HG03095 (cell line): ENCODE measurements around the gene GRB10.
A peak's percentile ranks its signal among the peaks of the same experiment; 100 is the strongest.

Experiments used
- ATAC-seq: cut with Tn5 transposase; IDR thresholded peaks from one replicate; pipeline ENCODE4 v1.9.1; 2021; ENCODE audit warnings: moderate library complexity; ENCODE audit not compliant: unreplicated experiment

Gene GRB10

DNA sequence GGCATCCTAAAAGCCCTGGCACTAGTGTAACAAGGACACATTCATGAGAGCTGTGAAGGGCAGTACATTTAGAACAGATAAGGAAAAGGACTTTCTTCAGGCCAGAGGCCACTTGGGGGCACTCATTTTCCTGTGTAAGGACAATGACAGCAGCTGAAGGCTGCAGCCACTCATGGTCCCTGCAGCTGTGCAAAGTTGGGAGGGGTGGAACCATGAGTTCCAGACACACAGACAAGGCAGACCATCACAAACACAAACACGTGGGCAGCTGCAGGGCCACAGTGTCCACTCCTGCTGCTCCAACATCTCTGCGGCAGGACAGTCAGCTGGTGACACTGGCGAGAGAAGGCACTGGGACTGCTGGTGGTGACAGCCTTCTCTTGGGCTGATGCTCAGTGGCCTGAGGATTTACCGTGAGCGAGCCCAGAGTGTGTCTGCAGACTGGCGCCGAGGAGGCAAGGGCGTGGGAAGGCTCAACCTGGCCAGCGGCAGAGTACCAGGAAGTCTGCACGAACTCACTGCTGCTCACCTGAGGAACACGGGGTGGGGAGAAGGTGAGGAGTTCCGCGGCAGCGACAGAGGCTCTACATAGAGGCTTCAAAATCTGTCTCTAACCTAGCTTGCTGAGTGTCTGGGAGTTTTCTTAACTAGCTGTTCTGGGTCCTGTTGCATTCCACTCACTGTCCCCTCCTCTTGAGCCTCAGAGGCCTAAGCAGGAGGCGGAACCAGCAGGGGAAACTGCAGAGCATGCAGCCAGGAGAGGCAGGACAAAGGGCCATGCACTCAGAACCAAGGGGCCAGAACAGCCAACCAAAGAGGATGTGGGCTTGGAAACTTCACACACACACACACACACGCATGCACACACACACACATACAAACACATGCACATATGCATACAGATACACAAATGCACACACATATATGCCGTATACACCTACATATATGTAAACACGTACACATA is 141.0 kb downstream of the GRB10 start:
- ATAC-seq = no peak

DNA sequence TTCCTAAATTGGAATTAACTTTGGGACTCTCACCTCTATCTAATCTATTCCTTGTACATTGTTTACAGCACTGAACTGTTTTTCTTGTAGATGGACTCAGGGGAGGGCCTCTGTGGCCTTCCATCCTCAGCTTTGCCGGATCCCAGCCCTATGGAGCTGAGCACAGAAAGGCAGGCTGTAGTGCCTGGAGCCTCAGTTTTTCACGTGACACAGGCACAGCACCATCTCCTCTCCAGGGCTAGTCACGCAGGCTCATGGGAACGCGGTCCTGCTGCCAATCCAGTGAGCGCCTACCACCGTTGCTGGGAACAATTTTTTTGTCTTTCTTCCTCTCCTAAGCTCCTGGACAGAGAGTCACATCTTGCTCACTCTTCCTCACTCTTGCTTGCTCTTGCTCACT is 141.9 kb downstream of the GRB10 start:
- no peak for ATAC-seq

DNA sequence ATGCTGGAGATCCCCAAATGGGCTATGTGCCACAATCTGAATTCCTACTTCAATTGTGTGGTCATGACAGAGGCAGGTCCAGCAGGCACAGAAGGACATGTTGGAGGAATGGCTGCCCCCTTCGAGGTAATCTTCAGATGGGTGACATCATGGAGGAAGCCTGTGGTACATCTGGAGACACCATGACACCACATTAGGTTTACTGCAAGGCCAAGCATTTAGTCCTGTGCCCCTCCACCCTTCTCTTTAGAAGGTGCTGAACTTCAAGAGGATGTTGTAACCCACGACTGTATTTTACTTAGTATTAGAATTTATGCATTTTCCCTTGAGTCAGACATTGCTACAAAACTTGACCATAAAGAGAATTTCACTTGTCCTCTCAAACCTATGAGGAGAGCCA is 142.4 kb downstream of the GRB10 start:
- no peak for ATAC-seq

DNA sequence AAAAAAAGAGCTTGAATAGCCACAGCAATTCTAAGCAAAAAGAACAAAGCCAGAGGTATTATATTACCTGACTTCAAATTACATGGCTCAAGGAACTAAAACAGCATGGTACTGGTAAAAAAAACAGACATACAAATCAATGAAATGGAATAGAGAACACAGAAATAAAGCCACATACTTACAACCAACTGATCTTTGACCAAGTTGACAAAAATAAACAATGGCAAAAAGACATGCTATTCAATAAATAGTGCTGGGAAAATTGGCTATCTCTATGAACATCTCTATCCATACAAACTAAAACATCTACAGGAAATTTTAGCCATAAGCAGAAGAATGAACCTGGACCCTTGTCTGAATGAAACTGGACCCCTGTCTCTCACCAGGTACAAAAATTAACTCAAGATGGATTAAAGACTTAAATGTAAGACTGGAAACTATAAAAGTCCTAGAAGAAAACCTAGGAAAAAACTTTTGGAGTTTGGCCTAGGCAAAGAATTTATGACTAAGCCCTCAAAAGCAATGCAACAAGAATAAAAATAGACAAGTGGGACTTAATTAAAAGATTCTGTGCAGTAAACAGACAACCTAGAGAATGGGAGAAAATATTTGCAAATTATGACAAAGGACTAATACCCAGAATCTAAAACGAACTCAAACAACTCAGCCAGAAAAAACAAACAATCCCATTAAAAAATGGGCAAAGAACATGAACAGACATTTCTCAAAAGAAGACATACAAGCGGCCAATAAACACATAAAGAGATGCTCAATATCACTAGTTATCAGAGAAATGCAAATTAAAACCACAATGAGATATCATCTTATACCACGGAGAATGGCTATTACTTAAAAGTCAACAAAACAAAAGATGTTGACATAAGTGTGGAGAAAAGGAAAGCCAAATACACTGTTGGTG is 144.7 kb downstream of the GRB10 start:
- no peak for ATAC-seq

DNA sequence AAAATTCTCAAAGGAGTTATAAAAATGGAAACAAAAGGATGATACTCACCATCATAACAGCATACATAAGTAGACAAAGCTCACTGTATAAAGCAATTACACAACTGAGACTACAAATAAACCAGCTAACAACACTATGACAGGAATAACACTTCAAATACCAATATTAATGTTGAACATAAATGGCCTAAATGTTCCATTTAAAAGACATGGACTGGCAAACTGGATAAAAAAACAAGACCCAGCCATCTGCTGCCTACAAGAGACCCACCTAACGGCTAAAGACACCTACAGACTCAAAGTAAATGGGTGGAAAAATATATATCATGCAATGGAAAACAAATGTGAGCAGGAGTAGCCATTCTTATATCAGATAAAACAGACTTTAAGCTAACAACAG is 148.3 kb downstream of the GRB10 start:
- ATAC-seq = no peak

DNA sequence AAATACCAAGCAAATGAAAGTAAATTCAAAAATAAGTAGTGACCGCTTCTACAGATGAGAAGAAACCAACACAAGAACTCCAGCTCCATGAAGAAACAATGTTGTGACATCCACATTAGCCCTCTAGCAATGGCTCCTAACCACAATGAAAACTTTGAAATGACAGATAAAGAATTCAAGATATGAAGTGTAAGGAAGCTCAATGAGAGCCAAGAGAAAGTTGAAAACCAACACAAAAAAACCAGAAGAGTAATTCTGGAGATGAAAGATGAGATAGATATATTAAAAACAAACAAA is 149.3 kb downstream of the GRB10 start:
- ATAC-seq = no peak

DNA sequence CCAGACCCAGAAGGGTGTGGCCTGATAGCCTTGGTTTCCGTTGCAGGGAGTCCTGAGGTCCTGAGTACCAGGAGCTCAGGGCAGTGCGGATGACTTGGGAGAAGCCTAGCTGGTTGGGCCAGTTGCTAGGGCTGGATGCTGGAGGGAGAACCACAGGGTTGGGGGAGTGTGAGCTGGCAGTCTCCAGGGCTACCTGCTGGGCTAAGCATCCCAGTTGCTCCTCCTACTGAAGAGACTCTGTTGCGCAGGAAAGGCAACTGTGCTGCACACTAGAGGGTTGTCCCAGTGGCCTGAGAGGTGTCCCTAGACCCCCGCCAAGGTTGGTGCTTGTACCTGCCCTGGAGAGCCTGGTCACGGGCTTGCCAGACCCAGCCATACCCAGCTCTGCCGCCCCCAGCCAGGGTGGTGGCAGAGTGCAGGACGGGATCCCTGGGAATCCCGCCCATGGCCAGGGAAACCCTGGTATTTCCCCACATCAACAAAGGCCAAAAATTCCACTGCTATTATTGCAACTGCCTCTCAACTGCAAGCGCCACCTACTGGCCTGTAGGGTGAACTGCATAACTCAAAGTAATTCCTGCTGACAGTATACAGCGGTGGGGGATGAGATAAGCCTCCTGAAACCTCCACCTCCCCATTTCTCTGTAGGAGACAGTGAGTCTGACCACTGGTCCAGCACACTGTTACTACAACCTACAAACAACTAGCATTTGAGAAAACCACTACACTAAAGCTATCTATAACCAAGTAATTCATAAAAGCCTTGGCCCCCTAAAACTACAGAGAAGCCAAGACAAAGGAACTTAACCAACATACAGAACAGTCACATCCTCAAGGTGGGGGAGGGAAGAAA is 149.9 kb downstream of the GRB10 start:
- ATAC-seq = peak; percentile 87

DNA sequence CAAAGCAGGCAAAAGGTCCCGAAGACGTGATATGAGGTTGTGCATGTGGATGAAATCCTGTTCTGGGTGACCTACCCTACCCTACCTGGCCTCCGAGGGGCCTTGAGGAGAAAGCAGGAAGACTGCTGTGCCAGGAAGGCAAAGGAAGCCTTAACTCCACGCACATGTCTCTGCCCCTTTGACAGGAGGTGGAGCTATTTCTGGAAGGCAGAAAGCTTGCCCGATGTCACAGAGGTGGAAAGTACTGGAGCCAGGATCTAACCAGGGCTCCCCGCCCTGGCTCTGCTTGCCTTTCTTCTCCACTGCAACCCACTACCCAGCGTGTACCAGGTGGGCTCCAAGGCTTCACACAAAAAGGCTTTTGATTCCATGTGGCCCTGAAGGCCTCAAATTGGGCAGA is 151.1 kb downstream of the GRB10 start:
- no peak for ATAC-seq

DNA sequence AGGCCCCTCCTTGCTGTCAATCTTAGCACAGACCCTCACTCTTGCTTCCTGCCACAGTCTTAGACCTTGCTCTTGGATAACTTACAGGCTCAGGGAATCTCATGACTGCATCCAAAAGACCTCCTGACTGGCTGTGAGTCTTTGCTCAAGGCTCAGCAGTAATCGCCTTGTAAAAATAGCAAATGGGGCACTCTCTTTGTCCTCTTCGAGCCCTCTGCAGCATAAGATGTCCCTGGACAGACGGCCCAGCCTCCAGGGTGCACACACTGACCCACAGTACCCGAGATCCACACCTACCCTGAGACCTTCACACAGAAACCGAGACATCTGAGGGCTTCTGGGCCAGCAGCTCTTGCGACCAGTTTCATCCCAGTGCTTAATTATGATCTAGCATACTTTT is 151.6 kb downstream of the GRB10 start:
- no peak for ATAC-seq

DNA sequence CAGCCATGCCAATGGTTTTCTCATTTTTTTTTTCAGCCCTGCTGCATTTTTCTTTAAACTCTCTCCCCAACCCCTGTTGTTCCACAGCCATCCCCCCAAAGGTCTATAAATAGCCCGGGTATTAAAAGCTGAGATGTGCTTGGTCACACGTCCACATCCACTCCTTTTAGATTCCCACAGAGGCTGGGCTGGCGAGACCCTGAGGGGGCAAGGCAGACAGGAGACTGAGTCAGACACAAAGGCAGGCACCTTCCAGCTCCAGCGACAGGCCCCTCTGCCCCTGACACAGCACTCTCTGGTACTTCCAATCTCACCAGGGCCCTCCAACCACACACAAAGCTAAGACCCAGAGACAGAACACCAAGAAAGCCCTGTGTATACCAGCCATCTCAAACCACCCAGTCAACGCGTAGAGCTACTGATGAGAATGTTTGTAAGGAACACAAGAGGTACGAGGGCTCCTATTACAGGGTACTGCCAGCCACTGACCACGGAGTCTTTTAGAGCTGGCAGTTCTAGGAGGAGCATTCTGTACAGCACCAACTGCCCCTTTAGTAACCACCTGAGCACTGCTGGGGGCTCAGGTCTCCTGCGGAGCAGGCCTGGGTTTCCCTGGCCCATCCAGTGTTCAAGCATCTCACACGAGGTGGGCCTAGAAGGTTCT is 153.3 kb downstream of the GRB10 start:
- ATAC-seq = no peak

DNA sequence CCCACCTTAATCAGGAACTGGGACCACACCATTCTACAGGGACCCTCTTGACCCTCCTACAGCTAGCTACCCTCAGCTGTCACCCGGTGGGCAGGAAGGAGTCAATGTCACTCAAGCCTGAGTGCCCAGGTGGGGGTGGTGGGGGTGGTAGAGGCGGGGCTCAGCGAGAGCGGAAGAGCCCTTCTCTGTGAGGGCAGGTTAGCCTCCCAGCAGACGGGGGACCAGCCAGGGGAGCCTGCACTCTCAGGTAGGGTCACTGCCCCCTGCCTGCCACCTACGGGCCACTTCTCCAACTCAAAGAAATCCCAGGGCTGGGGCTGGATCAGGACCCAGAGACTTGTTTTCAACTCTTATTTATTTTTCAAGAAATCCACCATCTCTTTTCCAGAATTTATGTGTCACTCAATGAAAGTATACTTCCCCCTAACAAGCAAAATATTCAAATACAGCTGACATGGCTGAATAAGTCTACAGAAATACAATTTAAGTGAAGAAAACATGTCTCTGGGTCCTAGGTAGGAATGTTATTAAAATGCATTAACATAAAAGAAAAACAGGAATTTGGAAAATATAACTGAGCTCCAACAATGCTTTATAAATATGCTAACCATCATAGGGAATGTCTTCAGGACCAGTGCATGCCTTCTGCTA is 154.1 kb downstream of the GRB10 start:
- ATAC-seq = no peak

DNA sequence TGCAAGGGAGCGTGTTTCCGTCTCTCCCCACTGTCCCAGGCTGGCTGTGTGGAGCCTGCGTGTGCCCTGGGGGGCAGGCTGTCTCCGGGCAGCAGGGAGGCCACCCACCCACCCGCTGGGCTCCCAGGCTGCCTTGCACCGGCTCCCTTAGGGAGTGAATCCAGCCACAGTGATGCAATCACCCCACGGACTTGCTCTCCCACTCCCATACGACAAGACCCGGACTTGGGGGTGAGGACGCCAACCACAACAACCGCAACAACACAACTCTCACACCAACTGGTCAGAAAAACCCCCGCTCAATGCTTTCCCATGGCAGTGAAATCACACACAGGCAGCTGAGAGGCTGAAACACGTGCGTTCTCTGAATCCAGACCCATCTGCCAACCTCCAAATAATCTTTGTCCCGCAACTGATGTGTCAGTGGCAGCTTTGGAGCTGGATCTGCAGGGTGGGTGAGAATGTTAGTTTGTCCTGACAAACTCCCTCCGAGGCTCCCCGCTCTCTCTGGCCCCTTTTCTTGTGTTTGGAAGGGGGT is 154.8 kb downstream of the GRB10 start:
- no peak for ATAC-seq

DNA sequence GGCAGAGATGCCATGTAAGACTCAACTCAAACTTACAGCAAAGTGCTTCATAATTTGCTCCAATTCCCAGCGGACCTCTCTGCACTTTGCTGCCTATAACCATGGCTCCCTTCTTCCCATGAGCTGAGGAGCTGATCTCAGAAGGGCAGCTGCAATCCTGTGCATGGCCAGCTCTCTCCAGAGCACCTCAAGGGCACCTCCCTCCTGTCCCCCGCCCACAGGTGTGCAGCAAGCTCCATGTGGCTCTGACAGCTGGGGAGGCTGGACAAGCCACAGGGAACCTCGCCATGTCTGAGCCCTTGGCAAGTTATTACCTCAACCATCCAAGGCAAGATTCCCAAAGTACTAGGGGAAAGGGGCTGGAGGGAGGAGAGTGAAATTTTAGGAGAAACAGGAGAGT is 156.4 kb downstream of the GRB10 start:
- no peak for ATAC-seq

DNA sequence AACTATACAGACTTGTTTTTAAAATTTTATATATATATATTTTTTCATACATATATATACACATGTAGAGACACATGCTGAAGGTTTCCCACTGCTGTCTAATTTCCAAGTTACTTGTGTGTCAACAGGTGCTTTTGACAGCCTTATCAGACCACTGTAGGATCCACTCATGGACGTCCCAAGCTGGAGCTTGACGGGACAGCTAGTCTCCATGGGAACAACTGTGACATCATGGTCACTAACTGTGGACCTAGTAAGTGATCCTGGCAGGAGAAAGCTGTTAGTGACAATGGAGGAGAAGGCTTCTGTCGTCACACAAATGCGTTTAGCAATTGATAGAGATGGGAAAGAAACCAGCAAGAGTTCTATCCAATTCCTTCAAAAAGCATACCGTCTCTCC is 157.3 kb downstream of the GRB10 start:
- no peak for ATAC-seq

DNA sequence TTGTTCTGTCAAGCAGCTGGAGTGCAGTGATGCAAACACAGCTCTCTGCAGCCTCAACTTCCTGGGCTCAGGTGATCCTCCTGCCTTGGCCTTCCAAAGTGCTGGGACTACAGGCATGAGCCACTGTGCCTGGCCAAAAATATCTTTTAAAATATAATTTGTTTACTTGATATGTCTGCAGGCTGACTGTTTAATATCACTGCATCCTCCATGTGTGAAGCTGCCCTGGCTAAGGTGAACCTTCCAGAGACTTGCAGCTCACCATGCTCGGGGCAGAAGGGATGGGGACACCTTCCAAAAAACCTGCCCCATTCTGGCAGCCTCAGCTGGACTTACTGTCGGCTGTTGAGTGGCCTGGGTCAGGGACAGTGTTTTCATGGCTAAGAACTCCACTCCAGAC is 159.9 kb downstream of the GRB10 start:
- ATAC-seq = no peak

DNA sequence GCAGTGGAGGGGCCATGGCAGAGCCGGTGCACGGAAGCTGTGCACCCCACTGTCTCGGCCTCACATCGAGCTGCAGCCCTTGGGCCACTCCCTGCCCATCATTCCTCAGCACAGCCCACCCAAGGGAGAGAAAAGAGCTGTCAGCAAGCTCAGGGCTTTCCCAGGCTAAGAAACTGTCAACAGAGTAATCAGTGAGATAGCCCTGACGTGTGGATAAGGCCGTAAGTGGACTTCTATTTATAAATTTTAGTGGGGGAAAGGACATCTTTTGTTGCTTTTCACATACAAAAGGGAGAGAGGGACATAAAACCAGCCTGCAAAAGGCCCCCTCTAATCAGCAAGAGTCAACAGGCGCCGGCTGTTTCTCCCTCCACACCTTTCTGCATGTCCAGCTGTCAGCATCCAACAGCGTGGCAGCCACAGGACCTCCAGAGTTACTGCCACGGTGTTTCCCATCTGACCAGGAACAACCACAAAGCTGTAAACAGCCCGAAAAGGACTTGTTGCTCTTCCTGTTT is 160.7 kb downstream of the GRB10 start:
- ATAC-seq = no peak

DNA sequence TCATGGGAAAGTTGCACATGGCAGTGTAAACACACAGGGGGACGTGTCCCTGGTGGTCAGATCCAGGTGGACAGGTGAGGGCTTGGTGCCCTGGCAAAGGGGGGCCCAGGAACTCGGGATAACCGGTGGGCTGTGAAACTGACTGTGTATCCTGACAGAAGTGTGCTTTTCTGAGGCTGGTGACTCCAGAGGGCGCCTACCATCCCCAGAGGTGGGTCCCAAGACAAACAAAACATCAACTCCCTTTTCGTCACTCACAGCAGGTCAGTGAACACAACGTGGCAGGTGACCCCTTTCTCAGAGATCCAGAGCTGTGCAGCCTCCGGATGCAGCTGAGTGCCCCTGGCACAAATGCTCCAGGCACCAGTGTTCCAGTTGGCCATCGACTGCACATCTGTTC is 161.5 kb downstream of the GRB10 start:
- ATAC-seq = no peak

DNA sequence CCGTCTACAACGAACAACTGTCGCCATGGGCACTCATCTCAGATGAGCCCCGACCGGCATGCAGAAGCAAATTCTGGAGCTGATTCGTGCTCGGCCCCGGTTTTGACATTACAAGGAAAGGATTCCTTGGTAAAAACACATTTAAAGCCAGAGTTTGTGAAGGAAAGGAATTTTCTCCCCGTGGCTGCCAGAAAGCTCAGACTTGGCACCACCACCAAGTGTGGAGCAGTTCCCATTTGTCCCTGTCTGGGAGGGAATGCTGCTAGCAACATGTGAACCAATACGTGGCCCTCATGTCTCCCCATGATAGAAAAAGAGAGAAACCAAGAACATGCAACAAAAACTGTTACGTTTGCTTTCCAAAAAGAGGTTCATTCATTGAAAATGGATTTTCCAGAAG is 162.3 kb downstream of the GRB10 start:
- ATAC-seq = no peak

DNA sequence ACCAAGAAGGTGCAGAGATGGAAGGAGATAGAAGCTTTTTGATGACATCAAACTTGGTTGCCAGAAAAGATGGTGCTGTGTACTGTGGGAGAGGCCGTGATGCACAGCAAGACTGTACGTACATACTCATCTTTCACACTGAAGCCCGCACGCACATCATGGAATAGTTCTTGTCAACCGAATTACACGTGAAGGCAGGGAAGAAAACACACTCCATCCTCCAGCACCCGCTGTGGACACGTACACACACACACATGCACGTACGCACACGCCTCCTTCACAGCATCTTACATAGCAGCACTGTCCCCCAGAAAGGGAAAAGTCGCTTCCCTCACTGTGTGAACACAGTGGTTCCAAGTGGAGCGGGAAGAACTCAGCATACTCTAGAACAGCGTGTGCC is 163.0 kb downstream of the GRB10 start:
- no peak for ATAC-seq

DNA sequence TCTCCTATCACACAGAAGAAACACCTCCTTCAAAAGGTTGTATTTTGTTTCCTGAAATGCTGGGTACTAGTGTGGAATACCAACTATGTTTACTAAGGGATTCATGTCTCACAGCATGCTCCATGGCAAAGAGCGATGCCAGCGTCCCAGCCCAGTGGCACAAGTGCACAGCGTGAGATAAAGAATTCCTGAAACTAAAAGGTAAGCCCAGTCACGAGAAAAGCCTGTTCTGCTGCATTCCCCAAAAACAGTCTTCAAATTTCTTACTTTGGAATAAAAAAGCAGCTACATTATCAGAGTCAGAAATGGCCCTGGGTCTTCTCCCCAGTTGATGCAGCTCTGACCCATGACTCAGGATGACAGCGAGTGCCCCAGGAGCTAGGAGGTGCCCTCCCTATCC is 164.4 kb downstream of the GRB10 start:
- no peak for ATAC-seq
